Tibial artery (tissue), 4 donors: Measurements from ENCODE around the gene AGMAT.
A peak's percentile ranks its signal among the peaks of the same experiment; 100 is the strongest.
"Not testable (repeated sequence)": the region's sequence is repeated elsewhere in the genome, so short reads cannot be mapped to it uniquely, and the experiment has no call there.

Experiments used
- DNase-seq, 2 donors: peaks; one replicate each; pipeline ENCODE4 v3.0.0-alpha.2; 2019
- H3K27ac ChIP-seq, 2 donors: fragments of 200-600 bp; sonication (generic) in 1 of 2; 1 replicate in 1 of 2; 2 replicates in 1 of 2; pipeline ENCODE4 v1.5.1; 2018 to 2019; ENCODE audit warnings: mild to moderate bottlenecking in 1 of 2
- H3K27me3 ChIP-seq, 2 donors: fragments of 200-600 bp; sonication (generic) in 1 of 2; one replicate each; pipeline versions ENCODE4 v1.5.1 to v1.6.0; 2016 to 2019
- H3K36me3 ChIP-seq, 3 donors: fragments of 200-600 bp; sonication (generic) in 2 of 3; one replicate each; pipeline ENCODE4 v1.5.1; 2016 to 2019; ENCODE audit warnings: mild to moderate bottlenecking in 2 of 3
- H3K4me1 ChIP-seq, 4 donors: fragments of 200-600 bp; sonication (generic) in 2 of 4; 1 replicate in 3 of 4; 2 replicates in 1 of 4; pipeline ENCODE4 v1.5.1; 2016 to 2019
- H3K4me3 ChIP-seq, 2 donors: fragments of 200-600 bp; sonication (generic) in 1 of 2; 1 replicate in 1 of 2; 2 replicates in 1 of 2; pipeline ENCODE4 v1.5.1; 2018 to 2019; ENCODE audit warnings: mild to moderate bottlenecking in 2 of 2
- H3K9me3 ChIP-seq, 3 donors: fragments of 200-600 bp; sonication (generic) in 1 of 3; one replicate each; pipeline ENCODE4 v1.5.1; 2016 to 2019
- CTCF ChIP-seq, 2 experiments: fragments of 200-600 bp in 1 of 2; fragments of 450-650 bp in 1 of 2; IDR thresholded peaks; one replicate each; pipeline ENCODE4 v1.5.1; 2017 to 2019; ENCODE audit warnings: antibody characterized with exemption in 2 of 2, mild to moderate bottlenecking in 1 of 2, moderate library complexity in 1 of 2
- intact Hi-C: fragments of 100-400 bp; cut with DNase I; formaldehyde crosslinking; loops from one replicate; pipeline ENCODE4 v1.15.0; 2023; ENCODE audit warnings: low total_unique reads

AGMAT gene

DNA sequence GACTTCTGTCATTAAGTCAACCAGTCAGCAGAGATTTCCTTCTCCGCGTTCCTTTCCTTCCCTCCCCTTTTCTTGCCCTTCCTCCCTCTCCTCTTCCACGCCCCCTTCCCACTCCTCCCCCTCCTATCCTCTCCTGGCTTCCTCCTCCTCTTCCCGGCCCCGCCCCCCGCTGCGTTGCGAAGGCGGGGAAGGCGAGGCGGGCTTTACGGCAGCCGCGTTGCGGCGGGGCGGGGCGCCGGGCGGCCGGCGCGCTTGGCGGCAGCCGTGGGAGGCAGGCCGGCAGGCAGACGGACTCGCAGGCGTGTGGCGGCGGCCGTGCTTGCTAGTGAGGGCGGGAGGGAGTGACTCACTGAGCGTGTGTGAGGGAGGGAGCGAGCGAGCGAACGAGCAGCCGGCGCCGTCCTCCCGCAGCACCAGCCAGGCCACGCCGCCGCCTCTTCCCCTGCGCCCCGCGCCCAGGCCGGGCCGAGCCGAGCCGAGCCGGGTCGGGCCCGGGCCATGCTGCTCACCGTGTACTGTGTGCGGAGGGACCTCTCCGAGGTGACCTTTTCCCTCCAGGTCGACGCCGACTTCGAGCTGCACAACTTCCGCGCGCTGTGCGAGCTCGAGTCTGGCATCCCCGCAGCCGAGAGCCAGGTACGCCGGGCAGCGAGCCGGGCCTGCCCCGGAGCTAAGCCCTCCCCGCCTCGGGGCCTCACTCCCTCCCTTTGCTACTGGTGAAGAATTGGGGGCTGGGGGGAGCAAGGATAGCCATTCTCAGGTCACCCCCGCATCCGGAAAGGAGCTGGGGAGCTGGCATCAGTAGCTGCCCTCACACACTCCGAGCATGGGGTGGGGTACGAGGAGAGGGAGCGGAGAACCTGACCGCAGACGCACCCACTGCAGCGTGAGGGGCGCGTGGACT, 32.6 kb upstream of the AGMAT start, which contains the start of gene DDI2:
Gene DDI2, plus strand, starts transcription at position 286 of the 904 bp plus-strand sequence. Its CDS starts 213 bp downstream, at position 499.
- peak; percentile 98 to 99 for DNase-seq
- Histone ChIP-seq H3K4me1 (peaks cover 0 to 42% (median 29%) of the 10 kb centered on the region in 4 donors), H3K27me3 (no peaks in the 10 kb centered on the region), H3K36me3 (no peaks in the 10 kb centered on the region), H3K27ac (peak within 1 kb of the TSS; percentile 93 to 98), H3K4me3 (peak within 1 kb of the TSS; percentile 80 to 88), H3K9me3 (no peaks in the 10 kb centered on the region)
- intact Hi-C loops = loop anchor here (2.0 kb wide), 2 partner anchors 15 to 45 kb away; no protein-coding TSS in a partner anchor
- TF ChIP-seq CTCF (IDR thresholded peaks at IDR 0.05) = no peak

DNA sequence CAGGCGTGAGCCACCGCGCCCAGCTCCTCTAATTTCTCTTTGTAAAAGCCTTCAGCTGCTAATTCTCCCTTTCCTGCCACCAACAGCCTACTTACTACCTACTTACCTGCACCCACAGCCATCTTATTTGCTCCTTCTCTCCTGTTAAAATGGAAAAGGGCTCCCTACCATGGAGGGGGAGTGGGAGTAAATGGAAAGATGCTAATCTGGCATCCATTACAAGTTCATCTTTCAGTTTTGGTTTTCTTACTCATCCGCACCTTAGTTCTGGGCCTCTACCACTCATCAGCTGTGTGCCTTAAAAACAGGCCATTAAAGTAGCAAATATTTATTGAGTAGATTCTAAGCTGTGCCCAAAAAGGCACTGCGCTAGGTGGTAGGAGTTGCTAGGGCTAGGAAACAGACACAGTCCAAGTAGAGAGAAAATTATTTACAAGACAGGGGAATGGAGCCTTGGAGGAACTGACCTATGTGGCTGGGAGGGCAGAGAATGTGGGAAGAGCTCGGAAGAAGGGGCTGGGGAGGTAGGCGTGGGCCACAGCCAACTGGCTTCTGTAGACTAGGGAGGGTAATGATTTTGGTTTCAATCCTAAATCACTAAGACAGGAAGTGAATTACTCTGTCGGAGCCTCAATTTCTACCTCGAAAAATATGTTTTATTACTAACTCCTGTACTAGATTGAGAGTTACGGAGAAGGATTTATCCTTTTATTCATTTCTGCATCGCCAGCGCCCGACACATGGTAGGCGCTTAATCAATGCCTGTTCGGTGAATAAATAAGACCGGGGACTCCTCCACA, 31.7 kb upstream of the AGMAT start:
- Histone ChIP-seq H3K27me3 (no peaks in the 10 kb centered on the region), H3K27ac (peak overlapping the region; percentile 82 to 93), H3K4me1 (peaks cover 0 to 42% (median 24%) of the 10 kb centered on the region in 4 donors), H3K4me3 (peak overlapping the region; percentile 80 to 88), H3K9me3 (no peaks in the 10 kb centered on the region), H3K36me3 (no peaks in the 10 kb centered on the region)
- DNase-seq = no peak
- intact Hi-C loops = loop anchor here (2.0 kb wide), 2 partner anchors 14 to 44 kb away; no protein-coding TSS in a partner anchor
- TF ChIP-seq CTCF (IDR thresholded peaks at IDR 0.05) = no peak

GRCh38 chr1:15610167-15610566, 25.3 kb upstream of the AGMAT start:
- Histone ChIP-seq H3K27me3 (no peaks in the 10 kb centered on the region), H3K4me3 (no peak overlapping the region), H3K4me1 (no peaks in the 10 kb centered on the region), H3K36me3 (no peaks in the 10 kb centered on the region), H3K9me3 (no peaks in the 10 kb centered on the region), H3K27ac (no peak overlapping the region)
- intact Hi-C loops = no loop called here
- no peak for DNase-seq
- no peak for TF ChIP-seq CTCF (IDR thresholded peaks at IDR 0.05)

DNA sequence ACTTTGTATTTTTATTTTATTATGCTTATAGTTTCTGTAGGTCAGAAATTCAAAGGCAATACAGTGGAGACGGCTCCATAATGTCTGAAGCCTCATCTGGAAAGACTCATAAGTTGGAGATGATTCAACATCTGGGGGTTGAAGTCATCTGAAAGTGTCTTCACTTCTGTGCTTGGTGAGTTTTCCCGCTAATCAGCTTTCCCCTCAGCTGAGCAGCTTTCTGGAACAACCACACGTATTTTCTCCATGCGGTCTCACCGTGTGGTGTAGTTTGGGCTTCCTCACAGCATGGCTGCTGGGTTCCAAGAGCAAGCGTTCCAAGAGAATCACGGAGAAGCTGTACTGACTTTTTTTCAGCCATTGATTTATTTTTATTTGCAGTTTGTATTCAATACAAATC, 24.8 kb upstream of the AGMAT start:
- Histone ChIP-seq H3K27ac (no peak overlapping the region), H3K9me3 (no peaks in the 10 kb centered on the region), H3K4me3 (no peak overlapping the region), H3K36me3 (no peaks in the 10 kb centered on the region), H3K27me3 (no peaks in the 10 kb centered on the region), H3K4me1 (no peaks in the 10 kb centered on the region)
- no peak for DNase-seq
- intact Hi-C loops = no loop called here
- TF ChIP-seq CTCF (IDR thresholded peaks at IDR 0.05) = no peak

DNA sequence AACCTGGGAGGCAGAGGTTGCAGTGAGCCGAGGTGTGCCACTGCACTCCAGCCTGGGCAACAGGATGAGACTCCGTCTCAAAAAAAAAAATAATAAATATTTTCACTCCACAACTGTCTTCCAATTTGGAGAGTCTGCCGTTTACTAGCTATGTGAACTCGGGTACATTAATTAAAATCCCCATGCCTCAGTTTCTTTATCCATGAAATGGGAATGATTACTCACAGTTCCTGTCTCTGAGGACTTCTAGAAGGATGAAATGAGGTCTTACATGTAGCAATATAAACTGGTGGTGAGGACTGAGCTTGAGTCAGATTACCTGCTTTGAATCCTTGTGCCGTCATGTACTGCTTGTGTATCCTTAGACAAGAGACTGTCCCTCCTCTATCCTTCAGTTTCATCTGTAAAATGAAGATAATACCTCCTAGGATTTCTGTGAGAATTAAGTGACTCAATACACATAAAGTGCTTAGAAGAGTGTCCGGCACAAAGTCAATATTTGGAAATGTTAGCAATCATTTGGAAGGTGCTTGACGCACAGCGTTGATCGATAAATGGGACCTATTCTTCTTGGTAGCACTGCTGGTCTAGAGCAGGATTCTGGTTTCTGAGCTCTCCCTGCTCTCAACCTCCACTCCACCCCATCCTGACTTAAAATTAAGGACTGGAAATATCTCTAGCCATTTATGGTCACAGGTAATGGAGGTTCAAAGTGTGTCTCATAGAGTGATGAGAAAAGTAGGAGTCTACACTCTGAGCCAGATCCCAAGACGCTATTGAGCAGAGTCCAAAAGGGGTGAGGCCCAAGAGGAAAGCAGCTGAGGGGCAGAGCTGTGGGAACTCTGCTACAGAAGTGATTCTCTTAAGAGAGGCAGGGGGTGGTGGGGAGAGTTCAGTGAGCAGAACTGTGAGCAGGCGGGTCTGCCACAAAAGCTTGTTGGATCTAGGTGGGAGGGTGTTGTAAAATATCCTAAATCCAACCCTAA, 20.8 kb upstream of the AGMAT start:
- no peak for DNase-seq
- no peak overlapping the region for H3K27ac ChIP-seq
- no peak for TF ChIP-seq CTCF (IDR thresholded peaks at IDR 0.05)

DNA sequence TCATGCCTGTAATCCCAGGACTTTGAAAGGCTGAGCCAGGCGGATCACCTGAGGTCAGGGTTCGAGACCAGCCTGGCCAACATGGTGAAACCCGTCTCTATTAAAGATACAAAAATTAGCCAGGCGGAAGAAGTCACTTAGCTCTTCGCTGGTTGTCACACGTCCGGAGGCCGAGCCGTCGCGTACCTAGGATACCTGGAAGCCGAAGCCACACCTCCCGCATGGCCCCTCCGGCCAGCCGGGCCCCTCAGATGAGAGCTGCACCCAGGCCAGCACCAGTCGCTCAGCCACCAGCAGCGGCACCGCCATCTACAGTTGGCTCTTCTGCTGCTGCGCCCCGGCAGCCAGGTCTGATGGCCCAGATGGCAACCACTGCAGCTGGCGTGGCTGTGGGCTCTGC, 19.5 kb upstream of the AGMAT start:
- H3K27ac ChIP-seq, H3K27me3 ChIP-seq, H3K36me3 ChIP-seq, intact Hi-C loops, DNase-seq, H3K9me3 ChIP-seq, H3K4me3 ChIP-seq: not testable (repeated sequence)
- H3K4me1 ChIP-seq = peaks cover 0 to 14% (median 5%) of the 10 kb centered on the region in 4 donors

More for the DNA sequence above, 20.8 kb upstream of the AGMAT start:
- Histone ChIP-seq H3K36me3 (no peaks in the 10 kb centered on the region), H3K4me1 (peaks cover 0 to 14% (median 5%) of the 10 kb centered on the region in 4 donors), H3K27me3 (no peaks in the 10 kb centered on the region), H3K9me3 (no peaks in the 10 kb centered on the region), H3K4me3 (no peak overlapping the region)
- intact Hi-C loops = no loop called here

GRCh38 chr1:15603966-15604282, 19.1 kb upstream of the AGMAT start:
- intact Hi-C loops = loop anchor here (2.0 kb wide), 1 partner anchor 13 kb away; the partner anchor contains the start of gene DDI2
- not testable (repeated sequence) for H3K27me3 ChIP-seq, H3K9me3 ChIP-seq, H3K36me3 ChIP-seq, DNase-seq
- peak overlapping the region; percentile 64 to 74 for H3K4me3 ChIP-seq
- H3K4me1 ChIP-seq = peaks cover 0 to 14% (median 5%) of the 10 kb centered on the region in 4 donors
- H3K27ac ChIP-seq = peak overlapping the region; percentile 76 to 78
